ENCODE results near the gene RCSD1.
A peak's percentile ranks its signal among the peaks of the same experiment; 100 is the strongest.

RCSD1 gene

GRCh38 chr1:167690053-167690452, 60.0 kb downstream of the RCSD1 start:
- DNase-seq (ENCODE audit: low spot score) = no peak

DNA sequence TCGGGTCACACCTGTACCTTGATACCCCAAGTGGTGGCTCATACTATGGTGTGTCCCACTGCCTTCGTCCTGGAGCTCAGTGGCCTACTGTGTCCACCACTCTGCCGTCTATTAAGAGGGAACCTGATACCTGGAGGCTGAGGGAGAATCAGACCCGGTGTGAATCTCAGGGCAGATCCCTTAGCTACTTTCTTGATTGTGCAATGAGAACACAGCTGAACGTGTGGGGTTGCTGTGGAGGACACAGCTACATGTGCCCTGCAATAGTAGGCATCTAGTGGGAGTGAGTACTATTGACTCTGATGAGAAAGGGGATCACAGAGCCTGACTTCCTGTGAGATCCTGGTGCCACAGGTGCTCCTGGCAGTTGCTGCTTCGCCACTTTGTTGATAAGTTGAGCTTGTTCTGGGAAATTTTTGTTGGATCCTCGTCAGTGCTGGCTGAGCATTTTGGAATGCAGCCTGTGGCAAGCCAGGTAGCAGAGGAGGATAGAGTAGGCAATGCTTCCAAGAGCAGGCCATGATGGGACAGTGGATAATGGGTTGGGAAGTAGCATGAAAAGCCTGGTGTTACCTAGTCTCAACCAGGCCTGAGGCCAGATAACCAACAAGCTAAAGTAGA, 63.5 kb downstream of the RCSD1 start:
- DNase-seq (ENCODE audit: low spot score) = no peak

DNA sequence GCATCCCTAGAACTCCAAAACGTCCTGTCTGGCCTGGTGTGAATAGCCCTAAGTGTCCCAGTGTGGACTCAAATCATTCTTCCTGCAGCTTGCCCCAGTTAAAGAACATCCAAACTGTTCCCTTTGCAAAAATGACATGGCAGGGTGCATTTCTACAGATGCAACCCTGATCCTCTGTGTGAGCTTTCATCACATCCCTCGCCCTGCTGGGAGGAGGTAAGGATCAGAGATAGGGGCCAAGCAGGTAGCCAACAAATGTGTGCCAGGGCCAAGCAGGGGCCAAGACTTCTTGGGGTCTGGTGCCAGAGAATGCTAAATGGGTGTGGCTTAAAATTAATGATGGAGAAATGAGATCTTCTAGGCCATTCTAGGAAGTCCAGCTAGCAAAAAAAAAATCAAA, 64.7 kb downstream of the RCSD1 start:
- no peak for DNase-seq (ENCODE audit: low spot score)

DNA sequence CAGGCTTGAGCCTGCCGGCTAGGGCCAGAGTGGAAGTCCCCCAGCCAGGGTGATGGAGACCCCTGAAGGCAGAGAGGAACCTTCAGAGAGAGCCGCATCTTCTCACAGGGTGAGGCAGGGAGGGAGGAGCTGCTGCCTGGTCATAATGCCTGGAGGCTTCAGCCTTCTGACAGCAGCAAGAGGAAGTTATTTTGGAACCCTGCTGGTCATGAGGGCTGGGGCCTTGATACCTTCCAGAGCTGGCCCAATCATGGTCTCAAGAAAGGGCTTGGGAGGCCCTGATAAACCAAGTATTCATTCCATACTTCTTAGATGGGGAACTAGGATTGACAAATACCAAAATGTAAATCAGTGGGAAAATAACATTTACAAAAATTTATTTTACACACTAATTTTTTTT, 65.1 kb downstream of the RCSD1 start:
- DNase-seq (ENCODE audit: low spot score) = no peak

DNA sequence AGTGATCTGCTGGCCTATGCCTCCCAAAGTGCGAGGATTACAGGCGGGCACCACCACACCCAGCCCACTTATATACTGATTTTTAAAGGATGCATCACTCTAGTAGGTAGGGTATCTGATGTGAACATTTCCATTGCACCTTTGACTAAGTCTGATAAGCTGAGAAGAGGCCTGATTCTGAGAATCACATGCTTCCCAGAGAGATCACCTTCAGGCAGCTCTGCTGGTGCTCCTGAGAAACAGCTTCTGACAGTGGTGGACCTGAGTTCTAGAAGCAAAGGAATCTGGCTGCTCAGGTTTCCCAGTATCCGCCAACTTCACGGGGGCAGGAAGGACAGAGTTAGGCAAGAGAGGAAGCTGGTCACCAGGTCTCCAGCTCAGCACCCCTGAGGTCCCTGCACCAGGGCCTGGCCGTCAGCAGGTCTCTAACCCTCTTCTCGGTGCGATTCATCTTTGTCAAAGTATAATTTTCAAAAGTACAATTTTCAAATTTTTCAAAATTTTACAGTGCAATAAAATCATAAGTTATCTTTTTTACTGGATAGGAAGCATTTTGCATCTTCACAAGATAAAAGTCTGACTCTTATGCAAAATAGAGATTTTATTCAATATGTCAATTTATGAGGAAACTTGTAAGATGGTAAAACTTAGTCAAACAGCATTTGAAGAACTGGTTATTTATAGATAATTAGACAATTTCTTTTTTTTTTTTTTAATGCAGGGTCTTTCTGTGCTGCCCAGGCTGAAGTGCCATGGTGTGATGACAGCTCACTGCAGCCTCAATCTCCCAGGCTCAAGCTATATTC, 65.9 kb downstream of the RCSD1 start:
- no peak for DNase-seq (ENCODE audit: low spot score)

GRCh38 chr1:167697667-167698141, 67.7 kb downstream of the RCSD1 start:
- DNase-seq (ENCODE audit: low spot score) = peak; percentile 6

- DNase-seq (ENCODE audit: low spot score) = no peak
These were observed 68.3 kb downstream of the RCSD1 start for GRCh38 chr1:167698313-167698712.

DNA sequence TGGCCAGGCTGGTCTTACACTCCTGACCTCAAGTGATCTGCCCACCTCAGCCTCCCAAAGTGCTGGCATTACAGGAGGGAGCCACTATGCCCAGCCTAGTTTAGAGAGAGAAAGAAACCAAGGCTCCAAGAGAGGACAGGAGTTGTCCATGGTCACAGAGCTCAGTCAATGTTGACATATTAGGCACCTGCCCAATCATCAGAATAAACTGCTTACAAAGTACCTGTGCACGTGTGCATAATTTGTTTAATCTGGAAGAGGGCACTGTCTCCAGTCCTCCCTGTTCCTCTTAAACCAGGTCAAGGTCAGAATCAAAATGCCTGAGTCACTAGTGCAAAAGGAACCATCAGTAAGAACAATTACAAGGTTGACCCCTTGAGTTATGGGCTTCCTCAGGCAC, 71.5 kb downstream of the RCSD1 start:
- DNase-seq (ENCODE audit: low spot score) = no peak

- no peak for DNase-seq (ENCODE audit: low spot score)
These were observed 73.5 kb downstream of the RCSD1 start for GRCh38 chr1:167703557-167703956.

DNA sequence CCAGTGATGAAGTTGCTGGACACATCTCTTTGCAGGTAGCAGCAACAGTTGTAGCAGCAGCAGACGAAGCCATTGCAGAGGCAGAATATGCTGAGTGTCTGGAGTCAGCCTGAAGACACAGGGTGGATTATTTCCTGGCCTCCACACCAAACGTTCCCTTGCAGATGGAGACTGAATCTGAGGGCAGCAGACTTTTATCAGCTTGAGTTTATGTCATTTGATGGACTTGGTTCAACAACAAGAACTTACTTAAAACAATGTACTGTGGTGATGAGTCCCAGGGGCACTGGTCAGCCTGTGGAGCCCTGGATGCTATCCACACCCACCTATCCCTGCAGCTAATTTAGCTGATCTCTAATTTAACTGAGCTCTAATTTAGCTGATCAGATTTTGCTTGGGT, 74.7 kb downstream of the RCSD1 start:
- DNase-seq (ENCODE audit: low spot score) = no peak

DNA sequence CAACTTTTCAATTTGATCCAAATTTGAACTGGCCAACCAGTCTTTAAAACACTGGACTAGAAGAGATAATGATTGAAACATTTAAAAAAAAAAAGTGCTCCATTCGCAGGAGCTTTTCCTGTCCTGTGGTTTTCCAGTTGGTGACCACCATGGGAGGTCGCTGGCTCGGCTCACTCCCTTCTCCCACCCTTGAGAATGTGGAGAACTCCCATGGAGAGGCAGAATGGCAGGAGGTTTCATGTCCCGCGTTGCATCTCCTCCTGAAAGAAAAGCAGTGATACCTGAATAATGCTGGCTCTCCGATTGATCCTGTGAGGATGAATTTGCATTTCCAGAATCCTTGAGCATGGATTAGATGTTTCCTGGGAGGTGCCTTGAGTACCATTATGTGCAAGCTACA, 75.2 kb downstream of the RCSD1 start:
- DNase-seq (ENCODE audit: low spot score) = no peak

- no peak for DNase-seq (ENCODE audit: low spot score)
These were observed 76.3 kb downstream of the RCSD1 start for GRCh38 chr1:167706363-167706762.

GRCh38 chr1:167706931-167707877, 77.2 kb downstream of the RCSD1 start:
- no peak for DNase-seq (ENCODE audit: low spot score)

DNA sequence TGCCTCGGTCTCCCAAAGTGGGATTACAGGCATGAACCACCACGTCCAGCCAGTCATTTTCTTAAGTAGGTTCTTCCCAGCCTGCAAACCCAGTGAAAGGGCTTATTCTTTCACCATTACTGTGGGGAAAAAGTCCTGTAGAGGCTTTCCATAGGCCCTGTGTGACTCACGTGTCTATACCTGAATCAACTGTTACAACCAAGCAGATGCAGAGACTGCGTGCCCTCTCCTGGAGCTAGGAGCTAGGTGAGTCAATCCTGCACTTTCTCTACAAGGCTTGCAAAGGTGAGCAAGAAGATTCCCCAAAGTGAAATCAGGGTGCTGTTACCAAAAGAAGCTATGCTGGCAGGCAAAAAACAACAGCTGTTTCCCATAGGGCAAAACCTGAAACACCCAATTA, 77.9 kb downstream of the RCSD1 start:
- no peak for DNase-seq (ENCODE audit: low spot score)

DNA sequence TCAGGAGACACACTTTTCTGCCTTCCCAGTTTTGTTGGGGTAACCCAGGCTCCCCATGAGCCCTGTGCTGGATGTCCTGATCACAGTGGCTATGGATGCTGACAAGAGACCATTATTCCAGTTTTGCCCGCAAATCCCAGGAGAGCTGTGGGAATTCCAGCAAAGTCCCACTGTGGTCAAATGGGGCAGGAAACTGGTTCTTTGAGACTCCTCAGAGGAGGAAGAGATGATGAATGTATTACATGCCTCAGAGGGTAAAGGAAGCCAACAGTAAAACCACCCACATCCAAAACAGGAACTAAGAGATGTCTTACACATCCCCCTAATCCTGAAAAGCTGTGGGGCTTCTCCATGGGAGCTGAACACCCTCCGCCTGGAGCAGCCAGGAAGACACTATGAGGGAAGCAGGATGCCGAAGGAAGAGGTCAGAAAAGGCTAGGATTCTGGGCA, 78.9 kb downstream of the RCSD1 start:
- peak; percentile 15 for DNase-seq (ENCODE audit: low spot score)

DNA sequence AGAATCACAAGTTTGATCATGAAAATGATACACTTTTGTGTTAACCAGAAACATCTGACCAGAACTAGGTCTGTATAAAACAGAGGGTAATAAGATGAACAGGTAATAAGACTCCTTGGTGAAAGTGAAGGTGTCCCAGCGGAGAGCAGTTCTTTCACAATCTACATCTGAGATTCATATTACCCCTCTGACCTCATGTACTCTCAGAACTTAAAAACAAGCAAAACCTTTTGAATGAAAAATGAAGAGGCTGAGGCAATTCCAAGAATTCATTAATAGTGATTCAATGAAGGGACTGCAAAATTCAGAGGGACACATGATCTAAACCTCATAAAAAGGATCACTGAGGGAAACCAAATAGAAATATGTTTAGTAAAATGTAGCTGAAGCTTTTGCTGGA, 80.8 kb downstream of the RCSD1 start:
- DNase-seq (ENCODE audit: low spot score) = no peak

DNA sequence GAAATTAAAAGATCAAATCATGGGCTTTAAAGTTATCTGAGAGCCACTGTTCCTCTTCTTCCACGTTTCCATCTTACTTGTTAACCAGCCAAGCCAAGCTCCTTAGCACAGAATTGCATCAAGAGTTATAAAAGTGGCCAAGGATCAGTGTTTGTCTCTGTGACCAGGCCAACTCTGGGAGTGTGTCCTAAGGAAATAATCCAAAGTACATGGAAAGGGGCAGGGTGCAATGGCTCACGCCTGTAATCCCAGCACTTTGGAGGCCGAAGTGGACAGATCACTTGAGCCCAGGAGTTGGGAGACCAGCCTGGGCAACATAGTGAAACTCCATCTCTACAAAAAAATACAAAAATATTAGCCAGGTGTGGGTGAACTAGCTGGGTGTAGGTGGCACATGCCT, 81.8 kb downstream of the RCSD1 start:
- no peak for DNase-seq (ENCODE audit: low spot score)

DNA sequence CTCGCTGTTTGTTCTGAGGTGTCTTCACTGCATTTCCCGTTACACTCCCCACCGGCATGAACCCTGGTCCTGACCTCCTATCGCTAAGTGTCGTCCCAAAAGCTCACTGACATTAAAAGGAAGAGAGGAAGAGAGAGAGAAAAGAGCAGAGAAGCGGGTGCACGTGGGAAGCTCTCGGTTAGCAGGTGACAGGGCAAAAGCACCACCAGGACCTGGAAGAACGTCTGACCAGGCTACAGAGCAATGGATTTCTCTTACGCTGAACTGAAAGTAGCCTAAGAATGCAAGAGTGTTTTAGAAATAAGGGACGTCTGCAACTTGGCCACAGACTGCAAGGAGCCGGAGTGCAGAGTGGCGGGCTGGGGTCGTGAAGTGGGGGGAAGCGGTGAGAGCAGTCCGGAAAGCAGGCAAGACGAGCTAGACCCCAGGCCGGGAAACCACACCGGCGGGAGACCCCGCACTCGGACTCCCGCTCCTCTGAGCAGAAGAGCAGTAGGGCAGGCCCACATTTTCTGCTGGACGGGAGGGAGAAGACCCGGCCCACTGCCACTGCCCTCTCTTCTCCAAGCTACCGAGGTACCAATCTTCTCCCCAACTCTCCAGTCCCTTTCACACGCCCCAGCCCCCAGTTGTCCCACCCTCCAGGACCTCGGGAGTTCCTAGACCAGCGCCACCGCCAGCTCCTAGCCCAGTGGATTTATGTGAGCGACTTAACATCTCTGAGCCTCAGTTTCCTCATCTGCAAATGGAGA, 83.5 kb downstream of the RCSD1 start:
- DNase-seq (ENCODE audit: low spot score) = peak; percentile 26

GRCh38 chr1:167714098-167714438, 84.0 kb downstream of the RCSD1 start:
- no peak for DNase-seq (ENCODE audit: low spot score)

- peak; percentile 85 for DNase-seq (ENCODE audit: low spot score)
These were observed 84.6 kb downstream of the RCSD1 start for GRCh38 chr1:167714439-167715156.

Measured in kidney tubule cell (primary cell).